Skeletal muscle tissue (tissue), 4 donors: ENCODE results near the gene AXIN1. TPM values are rescaled to one million over a fixed set of nuclear protein-coding genes. Genes with fewer than 3 reads are reported as not detected.

ENCODE experiments used
- H3K27ac ChIP-seq: one replicate; pipeline ENCODE4 v1.7.0; 2013; ENCODE audit warnings: mild to moderate bottlenecking, low read depth, low read length, inconsistent platforms
- H3K27me3 ChIP-seq, 3 donors: one replicate each; pipeline ENCODE4 v1.7.0; 2013; ENCODE audit warnings: low read length in 3 of 3; ENCODE audit not compliant: control insufficient read depth in 3 of 3, insufficient read depth in 3 of 3
- H3K36me3 ChIP-seq, 3 donors: one replicate each; pipeline ENCODE4 v1.7.0; 2013; ENCODE audit warnings: low read length in 3 of 3; ENCODE audit not compliant: control insufficient read depth in 3 of 3, insufficient read depth in 3 of 3
- H3K4me1 ChIP-seq, 3 donors: one replicate each; pipeline ENCODE4 v1.7.0; 2013; ENCODE audit warnings: low read length in 3 of 3, mild to moderate bottlenecking in 3 of 3; ENCODE audit not compliant: control insufficient read depth in 3 of 3, insufficient read depth in 3 of 3
- H3K4me3 ChIP-seq, 3 donors: one replicate each; pipeline ENCODE4 v1.7.0; 2013; ENCODE audit warnings: low read length in 3 of 3
- H3K9ac ChIP-seq, 3 donors: one replicate each; pipeline ENCODE4 v1.7.0; 2013; ENCODE audit warnings: low read length in 3 of 3, mild to moderate bottlenecking in 3 of 3, moderate library complexity in 2 of 3, low read depth in 1 of 3
- H3K9me3 ChIP-seq, 3 donors: one replicate each; pipeline ENCODE4 v1.7.0; 2013; ENCODE audit warnings: low read length in 3 of 3; ENCODE audit not compliant: control insufficient read depth in 3 of 3
- total RNA-seq: library from RNA; depleted of rRNA; stranded (reverse); fragments of >200 nt; gene quantifications from one replicate; pipeline ENCODE4 v1.2.3, GENCODE V29; 2014
- donor health status: Osteomylitis.

The AXIN1 gene
- total RNA-seq, 1 donor from 2014 or later = 8.9 TPM

- H3K9me3 ChIP-seq = no peaks in the 10 kb centered on the region
- H3K4me1 ChIP-seq = peaks cover 14 to 30% (median 29%) of the 10 kb centered on the region in 3 donors
- peak overlapping the region; percentile 75 for H3K27ac ChIP-seq
- peak overlapping the region in 2 of 3 donors; percentile 16 to 45 for H3K9ac ChIP-seq
- no peaks in the 10 kb centered on the region for H3K27me3 ChIP-seq
- H3K36me3 ChIP-seq = peaks cover 0 to 2% (median 0%) of the 10 kb centered on the region in 3 donors
- peak overlapping the region in 1 of 3 donors; percentile 35 for H3K4me3 ChIP-seq
These were observed 109.2 kb downstream of the AXIN1 start for GRCh38 chr16:243348-243747.

- Histone ChIP-seq H3K9ac (no peak overlapping the region), H3K4me3 (no peak overlapping the region), H3K4me1 (peaks cover 14 to 30% (median 29%) of the 10 kb centered on the region in 3 donors), H3K27ac (peak overlapping the region; percentile 1), H3K9me3 (no peaks in the 10 kb centered on the region), H3K27me3 (no peaks in the 10 kb centered on the region), H3K36me3 (peaks cover 0 to 2% (median 0%) of the 10 kb centered on the region in 3 donors)
These were observed 110.2 kb downstream of the AXIN1 start for GRCh38 chr16:242281-242680.

GRCh38 chr16:240559-240958 lies 112.0 kb downstream of the AXIN1 start:
- peak overlapping the region; percentile 32 for H3K27ac ChIP-seq

DNA sequence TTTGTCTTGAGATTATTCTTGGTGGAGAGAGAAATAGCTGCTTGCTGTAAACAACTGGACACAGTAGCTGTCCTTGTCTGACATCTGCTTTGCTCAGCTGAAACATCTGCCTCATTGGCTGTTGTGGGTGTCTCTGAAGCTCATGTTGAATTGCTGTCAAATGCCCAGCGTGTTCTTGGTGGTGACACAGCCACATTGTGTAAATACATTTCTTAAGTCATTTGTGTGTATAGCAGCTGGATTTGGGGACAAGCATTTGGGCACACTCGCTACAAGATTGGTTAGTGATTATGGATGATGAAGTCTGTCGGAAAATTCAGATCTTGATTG lies 112.6 kb downstream of the AXIN1 start:
- H3K9me3 ChIP-seq = no peaks in the 10 kb centered on the region
- H3K36me3 ChIP-seq = peaks cover 0 to 2% (median 0%) of the 10 kb centered on the region in 3 donors
- no peak overlapping the region for H3K4me3 ChIP-seq
- H3K4me1 ChIP-seq = peaks cover 19 to 39% (median 35%) of the 10 kb centered on the region in 3 donors
- peak overlapping the region; percentile 32 for H3K27ac ChIP-seq
- peak overlapping the region in 1 of 3 donors; percentile 28 for H3K9ac ChIP-seq
- H3K27me3 ChIP-seq = no peaks in the 10 kb centered on the region

More at GRCh38 chr16:240559-240958, 112.0 kb downstream of the AXIN1 start:
- H3K36me3 ChIP-seq = peaks cover 0 to 2% (median 0%) of the 10 kb centered on the region in 3 donors
- no peak overlapping the region for H3K9ac ChIP-seq
- H3K4me3 ChIP-seq = no peak overlapping the region
- no peaks in the 10 kb centered on the region for H3K9me3 ChIP-seq
- H3K27me3 ChIP-seq = no peaks in the 10 kb centered on the region
- peaks cover 15 to 35% (median 29%) of the 10 kb centered on the region in 3 donors for H3K4me1 ChIP-seq

Other genes starting within 250 kb of the AXIN1 start
- gene NPRL3, start 214.1 kb downstream of the AXIN1 start, total RNA-seq = 12.5 TPM
- gene HBZ, start 200.1 kb downstream of the AXIN1 start, total RNA-seq = 1.0 TPM
- 151 TPM for gene HBM, start 186.7 kb downstream of the AXIN1 start, total RNA-seq
- gene HBA2, start 179.8 kb downstream of the AXIN1 start, total RNA-seq = 5,761 TPM
- gene HBA1, start 176.0 kb downstream of the AXIN1 start, total RNA-seq = 2,922 TPM
- 14.1 TPM for gene HBQ1, start 172.3 kb downstream of the AXIN1 start, total RNA-seq
- 38.1 TPM for gene LUC7L, start 123.3 kb downstream of the AXIN1 start, total RNA-seq
- gene FAM234A, start 117.9 kb downstream of the AXIN1 start, total RNA-seq = 23.5 TPM
- gene RGS11, start 76.8 kb downstream of the AXIN1 start, total RNA-seq = 0.52 TPM
- gene ARHGDIG, start 72.1 kb downstream of the AXIN1 start, total RNA-seq = 1.0 TPM
- gene PDIA2, start 69.6 kb downstream of the AXIN1 start, total RNA-seq = under 0.01 TPM
- gene MRPL28, start 17.8 kb upstream of the AXIN1 start, total RNA-seq = 43.3 TPM
- gene PGAP6, start 29.3 kb upstream of the AXIN1 start, total RNA-seq = 11.0 TPM
- 21.4 TPM for gene NME4, start 44.5 kb upstream of the AXIN1 start, total RNA-seq
- gene DECR2, start 49.2 kb upstream of the AXIN1 start, total RNA-seq = 2.6 TPM
- 5.2 TPM for gene RAB11FIP3, start 72.9 kb upstream of the AXIN1 start, total RNA-seq
- gene CAPN15, start 175.0 kb upstream of the AXIN1 start, total RNA-seq = 9.9 TPM
- gene PRR35, start 207.7 kb upstream of the AXIN1 start, total RNA-seq = not detected
- gene NHLRC4, start 214.3 kb upstream of the AXIN1 start, total RNA-seq = 1.6 TPM
- 11.0 TPM for gene PIGQ, start 217.2 kb upstream of the AXIN1 start, total RNA-seq
- 5.7 TPM for gene RAB40C, start 237.3 kb upstream of the AXIN1 start, total RNA-seq